MM.1S (cell line): ENCODE data around the gene MPZL3.

Experiments
- DNase-seq: peaks from one replicate; pipeline ENCODE4 v3.0.0-alpha.2; 2015
- H2AFZ ChIP-seq: fragments of 300-600 bp; sonication (generic); 2 replicates; pipeline ENCODE4 v1.6.0; 2016; ENCODE audit warnings: antibody characterized with exemption, low read length
- H3F3A ChIP-seq: fragments of 300-600 bp; sonication (generic); 2 replicates; pipeline ENCODE4 v1.6.1; 2016; ENCODE audit warnings: mild to moderate bottlenecking, antibody characterized with exemption, low read length, moderate library complexity, mixed read lengths; ENCODE audit not compliant: insufficient read depth
- H3K27ac ChIP-seq: fragments of 300-600 bp; sonication (generic); 2 replicates; pipeline ENCODE4 v1.5.1; 2016; ENCODE audit warnings: mild to moderate bottlenecking, low read length
- H3K27me3 ChIP-seq: fragments of 300-600 bp; sonication (generic); replicated peaks from 2 replicates; pipeline ENCODE4 v1.6.0; 2016; ENCODE audit warnings: low read length; ENCODE audit not compliant: insufficient read depth
- H3K36me3 ChIP-seq: fragments of 300-600 bp; sonication (generic); replicated peaks from 2 replicates; pipeline ENCODE4 v1.6.1; 2016; ENCODE audit warnings: mild to moderate bottlenecking, low read length, mixed read lengths; ENCODE audit not compliant: insufficient read depth
- H3K4me1 ChIP-seq: fragments of 300-600 bp; sonication (generic); 2 replicates; pipeline ENCODE4 v1.6.1; 2016; ENCODE audit warnings: low read length, mixed read lengths
- H3K4me2 ChIP-seq: fragments of 300-600 bp; sonication (generic); 2 replicates; pipeline ENCODE4 v1.6.0; 2016; ENCODE audit warnings: low read depth, low read length
- H3K4me3 ChIP-seq: fragments of 300-600 bp; sonication (generic); 2 replicates; pipeline ENCODE4 v1.5.1; 2016; ENCODE audit warnings: low read length, mixed read lengths
- H3K79me2 ChIP-seq: fragments of 300-600 bp; sonication (generic); 2 replicates; pipeline ENCODE4 v1.6.1; 2016; ENCODE audit warnings: mixed run types, low read length, mixed read lengths
- H3K9ac ChIP-seq: fragments of 300-600 bp; sonication (generic); 2 replicates; pipeline ENCODE4 v1.6.1; 2016; ENCODE audit warnings: low read length, mixed read lengths
- H3K9me2 ChIP-seq: fragments of 300-600 bp; sonication (generic); replicated peaks from 2 replicates; pipeline ENCODE4 v1.6.1; 2016; ENCODE audit warnings: mild to moderate bottlenecking, low read length, mixed read lengths; ENCODE audit not compliant: insufficient read depth
- H3K9me3 ChIP-seq: fragments of 300-600 bp; sonication (generic); replicated peaks from 2 replicates; pipeline ENCODE4 v1.6.1; 2016; ENCODE audit warnings: mild to moderate bottlenecking, low read length, mixed read lengths; ENCODE audit not compliant: insufficient read depth
- H4K20me1 ChIP-seq: fragments of 300-600 bp; sonication (generic); 2 replicates; pipeline ENCODE4 v1.6.1; 2016; ENCODE audit warnings: mild to moderate bottlenecking, low read length, moderate library complexity, mixed read lengths; ENCODE audit not compliant: insufficient read depth
- EZH2 ChIP-seq: fragments of 300-600 bp; sonication (generic); optimal IDR thresholded peaks from 2 replicates; pipeline ENCODE3; 2017; ENCODE audit warnings: low read depth, mild to moderate bottlenecking, antibody characterized with exemption, low read length, mixed read lengths
- EZH2phosphoT487 ChIP-seq: fragments of 300-600 bp; sonication (generic); IDR thresholded peaks from 2 replicates; pipeline ENCODE4 v1.6.1; 2018; ENCODE audit warnings: antibody characterized with exemption, low read length
- TF ChIP-seq, protein P1 (sequence below): fragments of 300-600 bp; sonication (generic); IDR thresholded peaks from 2 replicates; pipeline ENCODE4 v1.5.1; 2016; ENCODE audit warnings: antibody characterized with exemption, low read length, mixed read lengths

MPZL3 gene

DNA sequence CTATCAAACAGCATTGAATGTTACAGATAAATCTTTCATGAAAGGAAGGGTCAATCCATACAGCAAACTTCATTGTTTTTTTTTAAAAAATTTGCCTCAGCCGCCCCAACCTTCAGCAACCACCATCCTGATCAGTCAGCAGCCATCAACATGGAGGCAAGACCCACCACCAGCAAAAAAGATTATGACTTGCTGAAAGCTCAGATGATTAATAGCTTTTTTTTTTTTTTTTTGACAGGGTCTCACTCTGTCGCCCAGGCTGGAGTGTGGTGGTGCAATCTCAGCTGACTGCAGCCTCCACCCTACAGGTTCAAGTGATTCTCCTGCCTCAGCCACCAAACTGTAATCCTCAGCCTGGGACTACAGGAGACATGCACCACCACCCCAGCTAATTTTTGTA lies 34.4 kb upstream of the MPZL3 start:
- no peaks in the 10 kb centered on the region for H3K9me3 ChIP-seq
- H3K36me3 ChIP-seq: no peaks in the 10 kb centered on the region
- peaks cover under 1% of the 10 kb centered on the region for H3K4me1 ChIP-seq
- H3F3A ChIP-seq: no peaks in the 10 kb centered on the region
- H3K4me3 ChIP-seq: no peak overlapping the region
- no peaks in the 10 kb centered on the region for H3K9me2 ChIP-seq
- TF ChIP-seq EZH2phosphoT487 (no peak), EZH2 (no peak)
- TF ChIP-seq, protein P1, sequence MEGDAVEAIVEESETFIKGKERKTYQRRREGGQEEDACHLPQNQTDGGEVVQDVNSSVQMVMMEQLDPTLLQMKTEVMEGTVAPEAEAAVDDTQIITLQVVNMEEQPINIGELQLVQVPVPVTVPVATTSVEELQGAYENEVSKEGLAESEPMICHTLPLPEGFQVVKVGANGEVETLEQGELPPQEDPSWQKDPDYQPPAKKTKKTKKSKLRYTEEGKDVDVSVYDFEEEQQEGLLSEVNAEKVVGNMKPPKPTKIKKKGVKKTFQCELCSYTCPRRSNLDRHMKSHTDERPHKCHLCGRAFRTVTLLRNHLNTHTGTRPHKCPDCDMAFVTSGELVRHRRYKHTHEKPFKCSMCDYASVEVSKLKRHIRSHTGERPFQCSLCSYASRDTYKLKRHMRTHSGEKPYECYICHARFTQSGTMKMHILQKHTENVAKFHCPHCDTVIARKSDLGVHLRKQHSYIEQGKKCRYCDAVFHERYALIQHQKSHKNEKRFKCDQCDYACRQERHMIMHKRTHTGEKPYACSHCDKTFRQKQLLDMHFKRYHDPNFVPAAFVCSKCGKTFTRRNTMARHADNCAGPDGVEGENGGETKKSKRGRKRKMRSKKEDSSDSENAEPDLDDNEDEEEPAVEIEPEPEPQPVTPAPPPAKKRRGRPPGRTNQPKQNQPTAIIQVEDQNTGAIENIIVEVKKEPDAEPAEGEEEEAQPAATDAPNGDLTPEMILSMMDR: no peak
- no peaks in the 10 kb centered on the region for H4K20me1 ChIP-seq
- H3K27me3 ChIP-seq: no peaks in the 10 kb centered on the region
- no peak overlapping the region for H2AFZ ChIP-seq
- no peak overlapping the region for H3K4me2 ChIP-seq
- DNase-seq: no peak
- no peak overlapping the region for H3K27ac ChIP-seq
- H3K79me2 ChIP-seq: no peaks in the 10 kb centered on the region
- H3K9ac ChIP-seq: no peak overlapping the region

DNA sequence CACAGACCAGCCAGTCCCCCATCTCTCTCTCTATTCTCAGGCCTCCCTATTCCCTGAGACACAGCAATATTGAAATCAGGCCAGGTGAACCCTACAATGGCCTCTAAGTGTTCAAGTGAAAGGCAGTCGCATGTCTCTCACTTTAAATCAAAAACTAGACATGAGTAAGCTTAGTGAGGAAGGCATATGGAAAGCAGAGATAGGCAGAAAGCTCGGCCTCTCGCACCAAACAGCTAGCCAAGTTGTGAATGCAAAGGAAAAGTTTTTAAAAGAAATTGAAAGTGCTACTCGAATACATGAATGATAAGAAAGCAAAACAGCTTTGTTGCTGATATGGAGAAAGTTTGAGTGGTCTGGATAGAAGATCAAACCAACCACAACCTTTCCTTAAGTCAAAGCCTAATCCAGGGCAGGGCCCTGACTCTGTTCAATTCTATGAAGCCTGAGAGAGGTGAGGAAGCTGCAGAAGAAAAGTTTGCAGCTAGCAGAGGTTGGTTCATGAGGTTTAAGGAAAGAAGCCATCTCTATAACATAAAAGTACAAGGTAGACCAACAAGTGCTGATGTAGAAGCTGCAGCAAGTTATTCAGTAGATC lies 31.7 kb upstream of the MPZL3 start:
- H3K4me1 ChIP-seq: peaks cover 10% of the 10 kb centered on the region
- no peak overlapping the region for H3K27ac ChIP-seq
- TF ChIP-seq EZH2phosphoT487: no peak
- no peak for TF ChIP-seq EZH2
- TF ChIP-seq, protein P1: no peak
- no peaks in the 10 kb centered on the region for H4K20me1 ChIP-seq
- H3K4me3 ChIP-seq: no peak overlapping the region
- no peaks in the 10 kb centered on the region for H3K36me3 ChIP-seq
- no peaks in the 10 kb centered on the region for H3K9me3 ChIP-seq
- no peak for DNase-seq
- H3K9ac ChIP-seq: no peak overlapping the region
- H3K9me2 ChIP-seq: no peaks in the 10 kb centered on the region
- no peak overlapping the region for H2AFZ ChIP-seq
- no peak overlapping the region for H3K4me2 ChIP-seq
- no peaks in the 10 kb centered on the region for H3K79me2 ChIP-seq
- H3K27me3 ChIP-seq: no peaks in the 10 kb centered on the region
- H3F3A ChIP-seq: no peaks in the 10 kb centered on the region

GRCh38 chr11:118283037-118283636 lies 31.0 kb upstream of the MPZL3 start:
- H3K36me3 ChIP-seq: no peaks in the 10 kb centered on the region
- H3K79me2 ChIP-seq: no peaks in the 10 kb centered on the region
- H3K27ac ChIP-seq: no peak overlapping the region
- no peaks in the 10 kb centered on the region for H3F3A ChIP-seq
- DNase-seq: no peak
- no peak overlapping the region for H2AFZ ChIP-seq
- peaks cover 10% of the 10 kb centered on the region for H3K4me1 ChIP-seq
- no peaks in the 10 kb centered on the region for H3K9me3 ChIP-seq
- H4K20me1 ChIP-seq: no peaks in the 10 kb centered on the region
- no peak overlapping the region for H3K4me3 ChIP-seq
- no peak overlapping the region for H3K9ac ChIP-seq
- no peaks in the 10 kb centered on the region for H3K27me3 ChIP-seq
- H3K4me2 ChIP-seq: no peak overlapping the region
- no peaks in the 10 kb centered on the region for H3K9me2 ChIP-seq
- TF ChIP-seq EZH2phosphoT487 (no peak), EZH2 (no peak)
- TF ChIP-seq, protein P1: no peak
